HL-60 (cell line): ENCODE results near the gene GORASP2.

ENCODE experiments used
- CTCF ChIP-seq: IDR thresholded peaks from one replicate; pipeline ENCODE4 v1.5.1; 2011; ENCODE audit warnings: low read length, control low read depth, inconsistent platforms; ENCODE audit not compliant: insufficient read depth
- GABPA ChIP-seq: IDR thresholded peaks from 2 replicates; pipeline ENCODE4 v1.6.1; 2012; ENCODE audit warnings: low read depth
- POLR2AphosphoS5 ChIP-seq: IDR thresholded peaks from 2 replicates; pipeline ENCODE4 v1.6.1; 2012; ENCODE audit warnings: low read depth
- REST ChIP-seq: IDR thresholded peaks from 2 replicates; pipeline ENCODE4 v1.6.1; 2012; ENCODE audit warnings: low read depth; ENCODE audit not compliant: insufficient replicate concordance
- SPI1 ChIP-seq: IDR thresholded peaks from 2 replicates; pipeline ENCODE4 v1.6.1; 2012; ENCODE audit warnings: low read depth, mild to moderate bottlenecking, borderline replicate concordance

- TF ChIP-seq POLR2AphosphoS5 (no peak), REST (no peak), CTCF (no peak), GABPA (no peak), SPI1 (no peak)
Measured at GRCh38 chr2:170930991-170931266, 1.9 kb downstream of the GORASP2 start.
